Measurements from ENCODE around the gene B3GALNT2. TPM values are rescaled to one million over a fixed set of nuclear protein-coding genes. Genes with fewer than 3 reads are reported as not detected.
"Not testable (repeated sequence)": the region's sequence is repeated elsewhere in the genome, so short reads cannot be mapped to it uniquely, and the experiment has no call there.

B3GALNT2 gene
- total and polyA plus RNA-seq, 8 donors, result 8.6 to 51.6 (median 37.4) TPM

DNA sequence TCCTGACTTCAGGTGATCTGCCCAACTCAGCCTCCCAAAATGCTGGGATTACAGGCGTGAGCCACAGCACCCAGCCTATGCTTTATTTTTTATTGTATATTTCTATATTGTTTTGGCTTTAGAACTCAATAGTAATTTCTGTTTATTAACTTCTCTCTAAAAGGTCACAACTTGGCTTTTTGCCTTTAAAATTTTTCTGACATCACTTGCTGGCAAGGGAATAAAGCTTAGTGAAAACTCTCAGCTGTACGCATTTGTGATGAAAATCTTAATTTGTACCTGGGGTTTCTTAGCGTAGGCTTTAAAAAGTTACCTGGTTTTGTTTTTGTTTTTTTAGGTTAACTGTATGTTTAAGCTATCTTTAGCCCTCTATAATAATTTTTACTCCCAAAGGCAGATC lies 36.2 kb downstream of the B3GALNT2 start:
- TF ChIP-seq, protein P1, sequence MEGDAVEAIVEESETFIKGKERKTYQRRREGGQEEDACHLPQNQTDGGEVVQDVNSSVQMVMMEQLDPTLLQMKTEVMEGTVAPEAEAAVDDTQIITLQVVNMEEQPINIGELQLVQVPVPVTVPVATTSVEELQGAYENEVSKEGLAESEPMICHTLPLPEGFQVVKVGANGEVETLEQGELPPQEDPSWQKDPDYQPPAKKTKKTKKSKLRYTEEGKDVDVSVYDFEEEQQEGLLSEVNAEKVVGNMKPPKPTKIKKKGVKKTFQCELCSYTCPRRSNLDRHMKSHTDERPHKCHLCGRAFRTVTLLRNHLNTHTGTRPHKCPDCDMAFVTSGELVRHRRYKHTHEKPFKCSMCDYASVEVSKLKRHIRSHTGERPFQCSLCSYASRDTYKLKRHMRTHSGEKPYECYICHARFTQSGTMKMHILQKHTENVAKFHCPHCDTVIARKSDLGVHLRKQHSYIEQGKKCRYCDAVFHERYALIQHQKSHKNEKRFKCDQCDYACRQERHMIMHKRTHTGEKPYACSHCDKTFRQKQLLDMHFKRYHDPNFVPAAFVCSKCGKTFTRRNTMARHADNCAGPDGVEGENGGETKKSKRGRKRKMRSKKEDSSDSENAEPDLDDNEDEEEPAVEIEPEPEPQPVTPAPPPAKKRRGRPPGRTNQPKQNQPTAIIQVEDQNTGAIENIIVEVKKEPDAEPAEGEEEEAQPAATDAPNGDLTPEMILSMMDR (IDR thresholded peaks at IDR 0.05), result no peak

GRCh38 chr1:235465066-235465465 lies 39.2 kb downstream of the B3GALNT2 start:
- ATAC-seq, result no peak
- H3K27ac ChIP-seq, result no peak overlapping the region
- H3K4me3 ChIP-seq, result no peak overlapping the region
- TF ChIP-seq, protein P1 (IDR thresholded peaks at IDR 0.05), result no peak
- no peak for DNase-seq
- no peaks in the 10 kb centered on the region for H3K4me1 ChIP-seq
- peaks cover 0 to 12% (median 8%) of the 10 kb centered on the region in 3 donors for H3K36me3 ChIP-seq
- no peak for FAIRE-seq
- intact Hi-C loops (cut with DNase I), result no loop called here
- 99% methylated on average over 3 of the region's 3 CpGs for WGBS, 2 donors
- H3K27me3 ChIP-seq, result no peaks in the 10 kb centered on the region
- H3K9me3 ChIP-seq, result no peaks in the 10 kb centered on the region

More for the DNA sequence above, 36.2 kb downstream of the B3GALNT2 start:
- no peaks in the 10 kb centered on the region for H3K27me3 ChIP-seq
- H3K27ac ChIP-seq, result no peak overlapping the region
- H3K9me3 ChIP-seq, result no peaks in the 10 kb centered on the region
- peaks cover 0 to 23% (median 19%) of the 10 kb centered on the region in 3 donors for H3K36me3 ChIP-seq
- no peak for FAIRE-seq
- intact Hi-C loops (cut with DNase I), result no loop called here
- H3K4me3 ChIP-seq, result no peak overlapping the region
- peak in 1 of 6 donors; percentile 16 for DNase-seq
- peak; percentile 35 to 67 (median 53) for ATAC-seq
- WGBS, 2 donors, result 48 to 52% methylated on average over 3 of the region's 3 CpGs
- H3K4me1 ChIP-seq, result no peaks in the 10 kb centered on the region

DNA sequence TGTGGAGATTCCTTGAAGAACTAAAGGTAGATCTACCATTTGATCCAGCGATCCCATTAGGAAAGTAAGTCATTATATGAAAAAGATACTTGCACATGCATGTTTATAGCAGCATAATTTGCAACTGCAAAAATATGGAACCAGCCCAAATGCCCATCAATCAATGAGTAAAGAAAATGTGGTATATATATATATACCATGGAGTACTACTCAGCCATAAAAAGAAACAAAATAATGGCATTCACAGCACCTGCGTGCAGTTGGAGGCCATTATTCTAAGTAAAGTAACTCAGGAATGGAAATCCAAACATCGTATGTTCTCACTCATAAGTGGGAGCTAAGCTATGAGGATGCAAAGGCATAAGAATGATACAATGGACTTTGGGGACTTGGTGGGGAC lies 41.4 kb downstream of the B3GALNT2 start:
- H3K4me3 ChIP-seq; H3K36me3 ChIP-seq; DNase-seq; ATAC-seq; H3K27me3 ChIP-seq; intact Hi-C loops (cut with DNase I); H3K4me1 ChIP-seq; H3K9me3 ChIP-seq; FAIRE-seq; H3K27ac ChIP-seq: not testable (repeated sequence)
- WGBS, 2 donors, result 97 to 100% methylated on average over 3 of the region's 3 CpGs

DNA sequence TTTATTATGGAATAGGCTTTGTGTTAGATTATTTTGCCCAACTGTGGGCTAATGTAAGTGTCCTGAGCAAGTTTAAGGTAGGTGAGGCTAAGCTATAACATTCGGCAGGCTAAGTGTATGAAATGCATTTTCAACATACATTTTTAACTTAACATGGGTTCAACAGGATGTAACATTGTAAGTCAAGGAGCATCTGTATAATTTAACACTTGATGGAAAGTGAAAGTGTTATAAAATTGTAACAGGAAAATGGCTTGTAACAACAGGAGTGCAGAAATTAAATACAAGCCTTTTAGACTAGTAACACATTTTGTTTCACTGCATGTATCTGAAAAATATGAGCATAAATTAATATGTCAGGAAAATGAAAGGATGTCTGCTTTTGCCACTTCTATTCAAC lies 42.3 kb downstream of the B3GALNT2 start:
- ATAC-seq, result no peak
- Histone ChIP-seq H3K9me3 (no peaks in the 10 kb centered on the region), H3K4me3 (no peak overlapping the region), H3K27ac (no peak overlapping the region), H3K27me3 (no peaks in the 10 kb centered on the region), H3K4me1 (no peaks in the 10 kb centered on the region), H3K36me3 (peaks cover 0 to 8% (median 0%) of the 10 kb centered on the region in 3 donors)
- intact Hi-C loops (cut with DNase I), result no loop called here
- TF ChIP-seq, protein P1 (IDR thresholded peaks at IDR 0.05), result no peak
- WGBS, 2 donors, result 91 to 97% methylated on average over 1 of the region's 1 CpG
- DNase-seq, result no peak
- FAIRE-seq, result no peak

GRCh38 chr1:235460770-235461169 lies 43.5 kb downstream of the B3GALNT2 start:
- TF ChIP-seq, protein P1 (IDR thresholded peaks at IDR 0.05), result no peak
- Histone ChIP-seq H3K4me1 (no peaks in the 10 kb centered on the region), H3K36me3 (peaks cover 0 to 8% (median 0%) of the 10 kb centered on the region in 3 donors), H3K27me3 (no peaks in the 10 kb centered on the region), H3K9me3 (no peaks in the 10 kb centered on the region), H3K27ac (no peak overlapping the region), H3K4me3 (no peak overlapping the region)
- FAIRE-seq, result no peak
- intact Hi-C loops (cut with DNase I), result no loop called here
- 82 to 83% methylated on average over 5 of the region's 5 CpGs for WGBS, 2 donors
- DNase-seq, result no peak
- no peak for ATAC-seq

DNA sequence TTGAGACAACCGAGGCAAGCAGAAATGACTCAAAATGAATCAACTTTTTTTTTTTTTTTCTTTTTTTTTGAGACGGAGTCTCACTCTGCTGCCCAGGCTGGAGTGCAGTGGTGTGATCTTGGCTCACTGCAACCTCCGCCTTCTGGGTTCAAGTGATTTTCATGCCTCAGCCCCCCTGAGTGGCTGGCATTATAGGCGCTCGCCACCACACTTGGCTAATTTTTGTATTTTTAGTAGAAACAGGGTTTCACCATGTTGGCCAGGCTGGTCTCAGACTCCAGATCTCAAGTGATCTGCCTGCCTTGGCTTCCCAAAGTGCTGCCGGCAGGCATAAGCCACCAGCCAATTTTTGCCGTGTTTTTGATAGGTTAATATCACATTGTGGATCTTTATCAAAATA lies 46.4 kb downstream of the B3GALNT2 start:
- ATAC-seq; H3K27ac ChIP-seq; FAIRE-seq; H3K4me3 ChIP-seq; H3K4me1 ChIP-seq; H3K9me3 ChIP-seq; H3K27me3 ChIP-seq; DNase-seq; intact Hi-C loops (cut with DNase I): not testable (repeated sequence)
- peaks cover 0 to 28% (median 3%) of the 10 kb centered on the region in 3 donors for H3K36me3 ChIP-seq
- WGBS, 2 donors, result 91 to 94% methylated on average over 7 of the region's 7 CpGs

All from pancreas (tissue), 10 donors.